ENCODE results near the gene RAD52. TPM values are rescaled to one million over a fixed set of nuclear protein-coding genes. Genes with fewer than 3 reads are reported as not detected.

Gene RAD52
- total RNA-seq, 1 experiment from 2014 or later, result 17.4 TPM

- no peak for DNase-seq
- no peak overlapping the region for H3K4me3 ChIP-seq (ENCODE audit: low read length)
- no peaks in the 10 kb centered on the region for H3K4me1 ChIP-seq (ENCODE audit: insufficient read depth, low read length)
- POLR2A ChIA-PET (ENCODE audit: unreplicated experiment), result no interaction called here
- H4K20me1 ChIP-seq (ENCODE audit: low read length), result no peaks in the 10 kb centered on the region
- no peaks in the 10 kb centered on the region for H3F3A ChIP-seq (ENCODE audit: low read length, unreplicated experiment)
- no peaks in the 10 kb centered on the region for H3K79me2 ChIP-seq (ENCODE audit: low read length)
- no TSS peak for BruUV-seq (replicated peaks)
- intact Hi-C loops (cut with micrococcal nuclease), result no loop called here
- no peaks in the 10 kb centered on the region for H3K27me3 ChIP-seq (ENCODE audit: low read length)
- H3K9me2 ChIP-seq (replicated peaks; ENCODE audit: low read length), result no peaks in the 10 kb centered on the region
- CTCF ChIA-PET, result no interaction called here
- peaks cover 17% of the 10 kb centered on the region; the same call in 1 of the 2 replicates for H3K36me3 ChIP-seq (ENCODE audit: low read depth, low read length)
- H3K4me2 ChIP-seq (ENCODE audit: low read length), result no peak overlapping the region
- no peak for ATAC-seq
- no peak overlapping the region for H2AFZ ChIP-seq (ENCODE audit: low read length)
- H3K27ac ChIP-seq (ENCODE audit: low read length), result no peak overlapping the region
- H3K9ac ChIP-seq (ENCODE audit: low read length), result no peak overlapping the region
- TF ChIP-seq CTCF (conservative IDR thresholded peaks at IDR 0.05; ENCODE audit: low read depth, low read length), result no peak
- no peak for TF ChIP-seq EZH2phosphoT487 (IDR thresholded peaks at IDR 0.05; ENCODE audit: borderline replicate concordance, low read length)
- TF ChIP-seq EZH2 (IDR thresholded peaks at IDR 0.05; ENCODE audit: low read length, unreplicated experiment), result no peak
- no peaks in the 10 kb centered on the region for H3K9me3 ChIP-seq (ENCODE audit: low read length)
Measured at GRCh38 chr12:931591-931990, 17.9 kb downstream of the RAD52 start.

- POLR2A ChIA-PET (ENCODE audit: unreplicated experiment), result no interaction called here
- Histone ChIP-seq H3K4me1 (ENCODE audit: insufficient read depth, low read length) (no peaks in the 10 kb centered on the region), H2AFZ (ENCODE audit: low read length) (no peak overlapping the region), H3K9me3 (ENCODE audit: low read length) (no peaks in the 10 kb centered on the region), H3K9ac (ENCODE audit: low read length) (no peak overlapping the region), H3K27me3 (ENCODE audit: low read length) (no peaks in the 10 kb centered on the region), H3K4me3 (ENCODE audit: low read length) (no peak overlapping the region), H4K20me1 (ENCODE audit: low read length) (no peaks in the 10 kb centered on the region), H3K27ac (ENCODE audit: low read length) (no peak overlapping the region), H3K79me2 (ENCODE audit: low read length) (no peaks in the 10 kb centered on the region), H3K4me2 (ENCODE audit: low read length) (no peak overlapping the region), H3F3A (ENCODE audit: low read length, unreplicated experiment) (no peaks in the 10 kb centered on the region), H3K9me2 (replicated peaks; ENCODE audit: low read length) (no peaks in the 10 kb centered on the region), H3K36me3 (ENCODE audit: low read depth, low read length) (peaks cover 17% of the 10 kb centered on the region; the same call in 1 of the 2 replicates)
- ATAC-seq (no peak), DNase-seq (no peak)
- no TSS peak for BruUV-seq (replicated peaks)
- no peak for TF ChIP-seq CTCF (conservative IDR thresholded peaks at IDR 0.05; ENCODE audit: low read depth, low read length)
- no peak for TF ChIP-seq EZH2 (IDR thresholded peaks at IDR 0.05; ENCODE audit: low read length, unreplicated experiment)
- TF ChIP-seq EZH2phosphoT487 (IDR thresholded peaks at IDR 0.05; ENCODE audit: borderline replicate concordance, low read length), result no peak
- intact Hi-C loops (cut with micrococcal nuclease), result no loop called here
- CTCF ChIA-PET, result no interaction called here
Measured at GRCh38 chr12:931060-931459, 18.4 kb downstream of the RAD52 start.

GRCh38 chr12:926641-927040 lies 22.9 kb downstream of the RAD52 start:
- Histone ChIP-seq H3K4me2 (ENCODE audit: low read length) (no peak overlapping the region), H2AFZ (ENCODE audit: low read length) (no peak overlapping the region), H3K36me3 (ENCODE audit: low read depth, low read length) (peaks cover 23% of the 10 kb centered on the region; the same call in 1 of the 2 replicates), H3F3A (ENCODE audit: low read length, unreplicated experiment) (no peaks in the 10 kb centered on the region), H3K9ac (ENCODE audit: low read length) (no peak overlapping the region), H3K79me2 (ENCODE audit: low read length) (no peaks in the 10 kb centered on the region), H4K20me1 (ENCODE audit: low read length) (no peaks in the 10 kb centered on the region), H3K4me3 (ENCODE audit: low read length) (no peak overlapping the region), H3K4me1 (ENCODE audit: insufficient read depth, low read length) (no peaks in the 10 kb centered on the region), H3K27ac (ENCODE audit: low read length) (no peak overlapping the region), H3K9me3 (ENCODE audit: low read length) (no peaks in the 10 kb centered on the region), H3K27me3 (ENCODE audit: low read length) (no peaks in the 10 kb centered on the region), H3K9me2 (replicated peaks; ENCODE audit: low read length) (no peaks in the 10 kb centered on the region)
- ChIA-PET POLR2A (ENCODE audit: unreplicated experiment) (no interaction called here), CTCF (no interaction called here)
- no peak for DNase-seq
- BruUV-seq (replicated peaks), result no TSS peak
- TF ChIP-seq EZH2 (IDR thresholded peaks at IDR 0.05; ENCODE audit: low read length, unreplicated experiment), result no peak
- TF ChIP-seq CTCF (conservative IDR thresholded peaks at IDR 0.05; ENCODE audit: low read depth, low read length), result no peak
- no peak for TF ChIP-seq EZH2phosphoT487 (IDR thresholded peaks at IDR 0.05; ENCODE audit: borderline replicate concordance, low read length)
- intact Hi-C loops (cut with micrococcal nuclease), result no loop called here
- no peak for ATAC-seq
